GM21717 (cell line): ENCODE measurements around the gene EXTL2.
"Not testable (repeated sequence)": the region's sequence is repeated elsewhere in the genome, so short reads cannot be mapped to it uniquely, and the experiment has no call there.

Source experiments
- ATAC-seq: cut with Tn5 transposase; IDR thresholded peaks from one replicate; pipeline ENCODE4 v1.9.1; 2021; ENCODE audit warnings: mild to moderate bottlenecking, moderate library complexity; ENCODE audit not compliant: unreplicated experiment

Gene EXTL2

DNA sequence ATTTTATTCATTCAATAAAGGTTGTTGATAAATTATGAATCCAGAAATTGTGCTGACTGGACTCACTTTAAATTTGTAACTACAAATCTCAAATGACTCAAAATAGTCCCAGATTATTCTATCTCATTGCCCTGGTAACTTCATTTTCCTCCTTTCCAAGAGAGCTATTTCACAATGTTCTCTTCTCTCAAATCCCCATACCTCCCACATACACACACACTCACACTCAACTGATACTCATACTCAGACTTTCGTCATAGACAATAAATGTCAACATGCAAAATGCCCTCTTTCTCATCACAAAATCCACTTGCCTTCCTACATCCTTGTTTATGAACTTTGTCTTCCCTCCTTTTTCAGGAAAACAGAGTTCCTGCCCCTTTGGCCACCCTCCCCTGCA is 33.3 kb downstream of the EXTL2 start:
- ATAC-seq, result no peak

GRCh38 chr1:100860397-100860991 is 34.1 kb downstream of the EXTL2 start:
- ATAC-seq, result no peak

DNA sequence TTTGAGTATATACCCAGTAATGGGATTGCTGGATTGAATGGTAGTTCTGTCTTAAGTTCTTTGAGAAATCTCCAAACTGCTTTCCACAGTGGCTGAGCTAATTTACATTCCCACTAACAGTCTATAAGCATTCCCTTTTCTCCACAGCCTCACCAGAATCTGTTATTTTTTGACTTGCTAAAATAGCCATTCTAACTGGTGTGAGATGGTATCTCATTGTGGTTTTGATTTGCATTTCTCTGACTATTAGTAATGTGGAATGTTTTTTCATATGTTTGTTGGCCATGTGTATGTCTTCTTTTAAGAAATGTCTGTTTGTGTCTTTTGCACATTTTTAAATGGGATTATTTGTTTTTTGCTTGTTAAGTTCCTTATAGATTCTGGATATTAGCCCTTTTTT is 39.5 kb downstream of the EXTL2 start:
- not testable (repeated sequence) for ATAC-seq

DNA sequence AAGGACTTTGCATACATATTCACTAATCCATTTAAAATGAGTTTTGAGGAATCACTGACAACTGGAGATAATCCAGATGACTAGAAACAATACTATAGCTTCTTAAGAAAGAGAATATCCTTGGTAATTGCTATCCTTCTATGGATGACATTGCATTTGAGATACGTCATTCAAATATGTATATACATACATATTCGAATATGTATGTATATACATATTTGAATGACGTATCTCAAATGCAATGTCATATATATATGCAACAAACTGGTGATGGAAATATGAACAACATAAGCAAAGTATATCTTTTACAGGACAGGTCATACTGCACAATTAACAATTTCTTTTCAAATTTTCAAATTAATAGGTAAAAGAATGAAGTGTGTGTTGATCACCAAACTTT is 41.7 kb downstream of the EXTL2 start:
- ATAC-seq, result no peak

GRCh38 chr1:100851726-100852125 is 42.9 kb downstream of the EXTL2 start:
- ATAC-seq, result no peak

DNA sequence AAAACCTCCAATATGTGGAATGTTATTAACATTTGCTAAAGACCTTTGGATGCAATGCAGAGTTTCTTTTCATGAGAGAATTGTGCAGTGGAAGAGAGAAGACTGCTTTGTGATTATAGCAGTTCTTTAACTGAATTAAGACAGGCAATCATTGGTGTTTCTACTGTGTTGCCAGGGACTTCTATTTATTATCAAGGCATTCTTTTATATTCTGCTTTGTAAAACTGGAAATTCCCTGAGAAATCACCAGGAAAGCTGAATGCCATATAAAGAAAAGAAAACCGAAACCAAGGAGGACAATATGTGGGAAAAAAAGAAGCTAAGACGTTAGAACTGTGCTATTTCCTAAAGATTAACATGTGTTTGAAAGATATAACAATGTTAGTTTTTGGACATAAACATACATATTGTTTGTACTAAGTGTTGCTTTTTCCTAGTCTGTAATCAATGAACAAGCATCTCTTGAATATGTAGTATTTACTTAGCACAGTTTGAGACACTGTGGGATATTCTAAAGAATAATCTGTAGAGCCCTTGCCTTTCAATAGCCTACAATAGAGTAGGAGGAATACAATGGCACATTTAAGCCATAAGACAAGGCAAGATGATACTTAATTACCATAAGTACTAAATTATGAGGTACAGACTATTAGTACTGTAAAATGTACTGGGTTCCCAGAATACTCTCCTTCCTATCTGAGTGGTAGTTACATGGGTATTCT is 47.1 kb downstream of the EXTL2 start:
- ATAC-seq, result no peak

DNA sequence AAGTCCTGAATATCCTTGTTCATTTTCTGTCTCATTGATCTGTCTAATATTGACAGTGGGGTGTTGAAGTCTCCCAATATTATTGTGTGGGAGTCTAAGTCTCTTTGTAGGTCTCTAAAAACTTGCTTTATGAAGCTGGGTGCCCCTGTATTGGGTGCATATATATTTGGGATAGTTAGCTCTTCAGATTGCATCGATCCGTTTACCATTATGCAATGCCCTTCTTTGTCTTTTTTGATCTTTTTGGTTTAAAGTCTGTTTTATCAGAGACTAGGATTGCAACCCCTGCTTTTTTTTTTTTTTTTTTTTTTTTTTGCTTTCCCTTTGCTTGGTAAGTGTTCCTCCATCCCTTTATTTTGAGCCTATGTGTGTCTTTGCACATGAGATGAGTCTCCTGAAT is 51.5 kb downstream of the EXTL2 start:
- ATAC-seq, result not testable (repeated sequence)

DNA sequence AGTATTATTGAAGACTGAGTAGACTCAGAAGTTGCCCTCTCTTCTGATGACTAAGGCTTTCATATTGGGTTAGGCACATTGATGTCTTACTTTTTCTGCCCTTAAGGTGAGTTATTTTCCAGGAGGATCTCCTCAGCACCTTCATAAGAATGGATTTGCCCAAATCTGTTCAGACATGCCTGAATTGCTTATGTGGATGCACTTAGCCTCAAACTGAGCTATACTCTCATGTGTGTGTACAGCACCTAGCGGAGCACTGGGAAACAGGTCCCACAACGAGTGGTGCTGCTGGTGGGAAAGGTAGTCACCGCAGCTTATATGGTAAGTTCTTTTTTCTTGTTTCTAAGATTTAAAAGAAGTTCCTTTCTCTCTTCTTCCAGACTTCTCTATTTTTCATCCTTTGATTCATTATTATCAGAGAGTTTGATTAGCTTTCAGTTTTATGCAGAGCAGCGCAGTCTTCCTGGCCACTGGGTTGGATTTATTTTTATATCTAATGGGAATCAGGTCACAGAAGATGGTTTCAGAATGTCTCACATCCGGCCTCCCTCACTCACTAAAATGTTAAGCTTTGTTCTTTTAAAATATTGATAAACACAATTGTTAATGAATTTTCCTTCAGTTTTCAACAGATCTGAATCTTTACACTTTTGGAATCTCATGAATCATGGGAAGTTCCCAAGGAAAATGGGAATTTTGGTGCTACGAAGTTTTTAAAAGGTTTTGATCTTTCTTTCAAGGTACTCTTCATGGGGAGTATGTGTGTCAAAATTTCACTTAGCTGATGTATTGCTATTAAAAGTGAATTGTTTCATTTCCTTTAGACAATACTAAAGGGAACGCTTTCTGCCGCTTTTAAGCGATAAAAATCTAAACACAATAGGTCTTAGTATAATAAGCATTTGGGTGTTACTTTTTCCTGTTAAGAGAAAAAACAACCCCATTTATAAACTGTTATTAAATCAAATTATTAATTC is 58.5 kb downstream of the EXTL2 start:
- no peak for ATAC-seq

DNA sequence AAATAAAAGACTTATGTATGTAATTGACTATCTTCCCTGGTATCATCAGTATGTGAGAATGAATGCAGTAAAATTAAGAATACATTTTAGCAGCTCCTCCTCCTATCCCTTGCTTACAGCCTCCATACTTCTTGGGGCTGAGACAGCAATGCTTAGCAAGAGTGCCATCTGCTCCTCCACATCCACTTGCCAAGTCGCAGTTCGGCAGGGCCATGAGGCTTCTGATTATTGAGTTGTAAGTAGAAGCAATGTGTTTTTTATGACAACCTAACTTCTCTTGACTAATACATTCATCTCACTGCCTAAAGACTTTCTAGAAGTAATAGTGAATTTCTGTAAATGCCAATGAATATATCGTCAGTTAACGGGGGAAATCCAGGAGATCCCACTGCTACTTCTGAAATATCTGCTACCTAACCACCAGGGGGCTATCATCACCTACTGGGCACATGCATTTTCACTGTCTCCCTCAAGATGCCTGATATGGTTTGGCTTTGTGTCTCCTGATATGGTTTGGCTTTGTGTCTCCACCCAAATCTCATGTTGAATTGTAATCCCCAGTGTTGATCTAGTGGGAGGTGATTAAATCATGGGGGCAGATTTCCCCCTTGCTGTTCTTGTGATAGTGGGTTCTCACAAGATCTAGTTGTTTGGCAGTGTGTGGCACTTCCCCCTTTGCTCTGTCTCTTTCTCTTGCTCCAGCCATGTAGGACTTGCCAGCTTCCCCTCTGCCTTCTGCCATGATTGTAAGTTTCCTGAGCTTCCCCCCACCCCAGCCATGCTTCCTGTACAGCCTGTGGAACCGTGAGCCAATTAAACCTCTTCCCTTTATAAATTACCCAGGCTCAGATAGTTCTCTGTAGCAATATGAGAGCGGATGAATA is 59.6 kb downstream of the EXTL2 start:
- no peak for ATAC-seq

DNA sequence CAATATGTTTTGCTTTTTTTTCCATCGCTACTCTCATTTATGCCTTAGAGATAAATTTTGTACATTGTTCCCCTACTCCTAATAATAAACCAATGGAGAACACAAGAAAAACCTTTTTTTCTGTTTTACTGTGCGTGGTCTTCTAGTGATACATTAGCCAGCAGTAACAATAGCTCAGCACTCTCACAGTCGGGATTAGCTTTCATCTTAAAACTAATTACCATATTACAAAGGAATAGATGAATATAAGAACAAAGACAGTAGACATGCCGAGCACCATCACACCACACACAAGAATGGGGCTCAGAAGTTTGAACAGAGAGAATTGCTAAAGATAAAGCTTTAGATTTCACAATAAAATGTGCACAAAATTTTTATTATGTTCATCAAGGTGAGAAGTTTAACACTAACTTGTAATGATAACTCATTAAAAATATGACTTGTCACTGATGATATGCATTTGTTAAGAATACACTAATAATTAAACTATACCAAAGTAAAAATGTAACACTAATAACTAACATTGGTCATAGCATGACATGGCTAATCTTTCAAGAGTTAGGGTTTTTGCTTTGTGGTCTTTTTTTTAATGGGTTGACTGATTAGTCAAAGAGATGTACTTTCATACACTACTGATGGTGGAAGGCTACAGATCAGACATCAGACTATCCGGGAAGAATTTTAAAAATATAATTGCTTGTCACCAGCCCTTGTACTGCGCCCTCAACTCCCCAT is 61.8 kb downstream of the EXTL2 start:
- no peak for ATAC-seq

GRCh38 chr1:100825666-100826065 is 69.0 kb downstream of the EXTL2 start:
- not testable (repeated sequence) for ATAC-seq
